Smooth muscle cell (in vitro differentiated cells): ENCODE results near the gene RABGAP1L. TPM values are rescaled to one million over a fixed set of nuclear protein-coding genes. Genes with fewer than 3 reads are reported as not detected.

Experiments
- DNase-seq: peaks from one replicate; lab custom pipeline; 2025; ENCODE audit not compliant: unreplicated experiment; lab: John Stamatoyannopoulos, UW
- H2AFZ ChIP-seq: fragments of 200-600 bp; sonication (generic); 2 replicates; pipeline ENCODE4 v1.6.0; 2016; ENCODE audit warnings: antibody characterized with exemption, low read depth, mild to moderate bottlenecking
- H3F3A ChIP-seq: fragments of 200-600 bp; sonication (generic); 2 replicates; pipeline ENCODE4 v1.6.0; 2017; ENCODE audit warnings: antibody characterized with exemption, low read depth
- H3K27ac ChIP-seq: fragments of 200-600 bp; sonication (generic); 2 replicates; pipeline ENCODE4 v1.5.1; 2016; ENCODE audit warnings: low read depth, mild to moderate bottlenecking
- H3K27me3 ChIP-seq: fragments of 200-600 bp; sonication (generic); 2 replicates; pipeline ENCODE4 v1.6.1; 2016; ENCODE audit warnings: low read depth, mild to moderate bottlenecking
- H3K36me3 ChIP-seq: fragments of 200-600 bp; sonication (generic); 2 replicates; pipeline ENCODE4 v1.5.1; 2016; ENCODE audit warnings: low read depth
- H3K4me1 ChIP-seq: fragments of 200-600 bp; sonication (generic); 2 replicates; pipeline ENCODE4 v1.5.1; 2016; ENCODE audit warnings: low read depth
- H3K4me2 ChIP-seq: fragments of 200-600 bp; sonication (generic); 2 replicates; pipeline ENCODE4 v1.6.0; 2016; ENCODE audit warnings: mild to moderate bottlenecking
- H3K4me3 ChIP-seq: fragments of 200-600 bp; sonication (generic); 2 replicates; pipeline ENCODE4 v1.5.1; 2016; ENCODE audit warnings: mild to moderate bottlenecking
- H3K79me2 ChIP-seq: fragments of 200-600 bp; sonication (generic); 2 replicates; pipeline ENCODE4 v1.6.0; 2016; ENCODE audit warnings: low read depth, mild to moderate bottlenecking
- H3K9ac ChIP-seq: fragments of 200-600 bp; sonication (generic); 2 replicates; pipeline ENCODE4 v1.6.0; 2016; ENCODE audit warnings: low read depth
- H3K9me3 ChIP-seq: fragments of 200-600 bp; sonication (generic); replicated peaks from 2 replicates; pipeline ENCODE4 v1.5.1; 2016; ENCODE audit warnings: low read depth
- H4K20me1 ChIP-seq: fragments of 200-600 bp; sonication (generic); 2 replicates; pipeline ENCODE4 v1.6.0; 2016; ENCODE audit warnings: low read depth
- WGBS: methylation state at CpG from one replicate; pipeline ENCODE4 v1.1.7; 2016; ENCODE audit warnings: low lambda C conversion rate; 5-methylcytosine and 5-hydroxymethylcytosine counted together
- polyA plus RNA-seq: library from polyadenylated mRNA; unstranded; fragments of >200 nt; fragmentation: Nextera tagmentation; extraction: Ambion mirVana; gene quantifications from 2 replicates; pipeline ENCODE4 v1.2.1, GENCODE V29; 2016
- total RNA-seq: library from RNA; depleted of rRNA; stranded (reverse); fragments of >200 nt; gene quantifications from 2 replicates; pipeline ENCODE4 v1.2.3, GENCODE V29; 2014
- TF ChIP-seq, protein P1 (sequence below): fragments of 200-600 bp; sonication (generic); IDR thresholded peaks from 2 replicates; pipeline ENCODE4 v1.5.1; 2017; ENCODE audit warnings: borderline replicate concordance, mild to moderate bottlenecking, antibody characterized with exemption; ENCODE audit not compliant: insufficient read depth, poor library complexity, severe bottlenecking

RABGAP1L gene
- total and polyA plus RNA-seq, 2 experiments from 2014 or later, result 4.8 to 24.7 TPM

GRCh38 chr1:174352117-174352516 is 192.8 kb downstream of the RABGAP1L start:
- Histone ChIP-seq H3K9ac (no peak overlapping the region), H3K4me2 (no peak overlapping the region), H3K9me3 (no peaks in the 10 kb centered on the region), H3K36me3 (no peaks in the 10 kb centered on the region), H3K27me3 (no peaks in the 10 kb centered on the region), H3K4me3 (no peak overlapping the region), H3K4me1 (no peaks in the 10 kb centered on the region), H4K20me1 (no peaks in the 10 kb centered on the region), H2AFZ (no peak overlapping the region), H3K27ac (no peak overlapping the region), H3K79me2 (no peaks in the 10 kb centered on the region), H3F3A (no peaks in the 10 kb centered on the region)
- DNase-seq, result no peak
- TF ChIP-seq, protein P1, sequence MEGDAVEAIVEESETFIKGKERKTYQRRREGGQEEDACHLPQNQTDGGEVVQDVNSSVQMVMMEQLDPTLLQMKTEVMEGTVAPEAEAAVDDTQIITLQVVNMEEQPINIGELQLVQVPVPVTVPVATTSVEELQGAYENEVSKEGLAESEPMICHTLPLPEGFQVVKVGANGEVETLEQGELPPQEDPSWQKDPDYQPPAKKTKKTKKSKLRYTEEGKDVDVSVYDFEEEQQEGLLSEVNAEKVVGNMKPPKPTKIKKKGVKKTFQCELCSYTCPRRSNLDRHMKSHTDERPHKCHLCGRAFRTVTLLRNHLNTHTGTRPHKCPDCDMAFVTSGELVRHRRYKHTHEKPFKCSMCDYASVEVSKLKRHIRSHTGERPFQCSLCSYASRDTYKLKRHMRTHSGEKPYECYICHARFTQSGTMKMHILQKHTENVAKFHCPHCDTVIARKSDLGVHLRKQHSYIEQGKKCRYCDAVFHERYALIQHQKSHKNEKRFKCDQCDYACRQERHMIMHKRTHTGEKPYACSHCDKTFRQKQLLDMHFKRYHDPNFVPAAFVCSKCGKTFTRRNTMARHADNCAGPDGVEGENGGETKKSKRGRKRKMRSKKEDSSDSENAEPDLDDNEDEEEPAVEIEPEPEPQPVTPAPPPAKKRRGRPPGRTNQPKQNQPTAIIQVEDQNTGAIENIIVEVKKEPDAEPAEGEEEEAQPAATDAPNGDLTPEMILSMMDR, result no peak

GRCh38 chr1:174352883-174353608 is 193.7 kb downstream of the RABGAP1L start:
- H3K36me3 ChIP-seq, result no peaks in the 10 kb centered on the region
- H3K4me1 ChIP-seq, result no peaks in the 10 kb centered on the region
- no peak overlapping the region for H3K9ac ChIP-seq
- no peak for DNase-seq
- WGBS, result 95% methylated on average over 3 of the region's 3 CpGs
- TF ChIP-seq, protein P1, result no peak
- H3F3A ChIP-seq, result no peaks in the 10 kb centered on the region
- H3K79me2 ChIP-seq, result no peaks in the 10 kb centered on the region
- no peak overlapping the region for H3K4me2 ChIP-seq
- no peaks in the 10 kb centered on the region for H3K27me3 ChIP-seq
- H3K9me3 ChIP-seq, result peaks cover 2% of the 10 kb centered on the region
- H4K20me1 ChIP-seq, result no peaks in the 10 kb centered on the region
- no peak overlapping the region for H2AFZ ChIP-seq
- no peak overlapping the region for H3K27ac ChIP-seq
- H3K4me3 ChIP-seq, result no peak overlapping the region

DNA sequence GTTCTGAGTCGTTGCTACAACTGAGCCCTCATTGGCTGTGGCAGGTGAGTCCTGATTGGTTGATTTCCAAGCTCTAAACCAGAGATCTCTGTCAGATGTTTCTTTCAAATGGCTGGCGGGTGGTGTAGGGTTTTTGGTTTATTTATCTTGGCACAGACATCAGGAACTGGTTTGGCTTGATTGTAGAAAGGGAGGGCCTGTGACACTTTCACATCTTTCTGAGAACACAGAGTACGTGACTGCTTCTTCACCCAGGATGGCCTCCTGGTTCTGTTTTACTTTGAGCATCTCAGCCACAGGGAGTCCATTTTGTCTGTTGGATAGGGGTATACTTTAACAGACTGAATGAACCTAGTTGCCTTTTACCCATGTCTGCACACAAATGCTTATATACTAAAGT is 199.0 kb downstream of the RABGAP1L start:
- Histone ChIP-seq H3K4me3 (no peak overlapping the region), H3F3A (no peaks in the 10 kb centered on the region), H3K27me3 (no peaks in the 10 kb centered on the region), H3K36me3 (no peaks in the 10 kb centered on the region), H3K9ac (no peak overlapping the region), H3K4me1 (no peaks in the 10 kb centered on the region), H4K20me1 (no peaks in the 10 kb centered on the region), H3K79me2 (no peaks in the 10 kb centered on the region), H2AFZ (no peak overlapping the region), H3K9me3 (peaks cover 3% of the 10 kb centered on the region), H3K27ac (no peak overlapping the region), H3K4me2 (no peak overlapping the region)
- TF ChIP-seq, protein P1, result no peak
- no peak for DNase-seq
- 85% methylated on average over 3 of the region's 3 CpGs for WGBS
